NOMO-1 treated with dmso at 0.1 percent for 144 hours (cell line): ENCODE data around the gene MFGE8.

Source experiments
- DNase-seq: peaks from one replicate; lab custom pipeline; 2025; ENCODE audit not compliant: unreplicated experiment; lab: John Stamatoyannopoulos, UW

MFGE8 gene

GRCh38 chr15:88920186-88920891 lies 7.2 kb upstream of the MFGE8 start:
- DNase-seq, result no peak

GRCh38 chr15:88918738-88919137 lies 5.6 kb upstream of the MFGE8 start:
- DNase-seq, result peak; percentile 51

GRCh38 chr15:88917760-88918159 lies 4.6 kb upstream of the MFGE8 start:
- DNase-seq, result no peak

GRCh38 chr15:88915354-88915753 lies 2.2 kb upstream of the MFGE8 start:
- no peak for DNase-seq

- DNase-seq, result no peak
These were observed 631 bp upstream of the MFGE8 start for GRCh38 chr15:88913850-88914169.

DNA sequence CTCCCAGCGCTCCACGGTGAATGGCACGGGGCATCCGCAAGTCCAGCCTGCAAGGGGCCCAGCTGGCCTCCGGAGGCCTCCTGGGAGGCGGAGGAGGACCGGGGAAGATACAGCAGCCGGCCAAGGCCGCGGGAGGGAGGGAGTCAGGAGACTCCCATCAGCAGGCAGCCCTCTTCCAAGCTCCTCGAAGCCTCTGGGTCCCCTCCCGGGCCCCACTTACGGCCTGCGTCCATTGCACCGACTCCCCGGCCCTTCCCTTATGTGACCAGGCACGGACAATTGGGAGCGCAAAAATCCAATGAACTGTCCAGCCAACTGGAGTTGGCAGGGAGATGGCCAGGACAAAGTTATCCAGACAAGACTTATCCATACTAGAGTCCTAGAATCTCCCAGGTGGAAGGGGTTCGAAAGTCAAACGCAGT lies 668 bp downstream of the MFGE8 start:
- DNase-seq, result no peak

DNA sequence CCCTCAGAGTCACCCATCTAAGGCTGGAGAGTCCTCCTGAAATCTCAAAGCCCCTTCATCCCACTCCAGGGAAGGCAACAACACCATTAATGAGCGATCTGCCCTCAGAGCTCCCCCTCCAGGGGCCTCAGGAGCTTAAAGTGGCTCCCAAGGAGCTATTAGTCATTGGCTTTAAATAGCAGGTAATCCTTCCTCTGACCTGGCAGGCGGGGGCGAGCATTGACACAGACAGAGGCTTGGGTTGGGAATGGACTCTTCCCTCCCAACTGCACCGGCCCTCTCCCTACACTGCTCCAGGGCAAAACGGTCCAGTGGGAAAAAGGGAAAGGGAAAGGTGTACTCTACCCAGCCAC lies 1.4 kb downstream of the MFGE8 start:
- DNase-seq, result no peak

GRCh38 chr15:88909956-88910831 lies 3.0 kb downstream of the MFGE8 start:
- DNase-seq, result no peak

- DNase-seq, result no peak
These were observed 4.2 kb downstream of the MFGE8 start for GRCh38 chr15:88908697-88909621.

- DNase-seq, result no peak
These were observed 5.1 kb downstream of the MFGE8 start for GRCh38 chr15:88908123-88908522.

- no peak for DNase-seq
These were observed 6.1 kb downstream of the MFGE8 start for GRCh38 chr15:88907111-88907510.

- DNase-seq, result no peak
These were observed 6.6 kb downstream of the MFGE8 start for GRCh38 chr15:88906551-88906950.

DNA sequence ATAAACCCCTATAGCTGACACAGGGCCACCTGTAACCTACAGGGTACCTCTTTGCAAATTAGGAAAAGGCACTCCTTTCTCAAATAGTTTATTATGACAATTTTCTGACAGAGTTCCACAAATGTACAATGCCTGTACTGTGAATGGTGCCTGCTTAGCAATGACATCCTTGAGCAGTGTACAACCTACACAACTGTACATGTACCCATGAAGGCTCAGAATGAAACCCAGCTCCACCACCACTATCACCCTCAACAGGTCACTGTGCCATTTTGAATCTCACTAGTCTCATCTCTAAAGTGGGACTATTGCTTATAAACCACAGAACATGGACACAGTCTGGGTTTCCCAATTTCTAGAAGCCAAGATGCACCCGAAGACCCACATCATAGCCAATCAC lies 7.0 kb downstream of the MFGE8 start:
- no peak for DNase-seq

DNA sequence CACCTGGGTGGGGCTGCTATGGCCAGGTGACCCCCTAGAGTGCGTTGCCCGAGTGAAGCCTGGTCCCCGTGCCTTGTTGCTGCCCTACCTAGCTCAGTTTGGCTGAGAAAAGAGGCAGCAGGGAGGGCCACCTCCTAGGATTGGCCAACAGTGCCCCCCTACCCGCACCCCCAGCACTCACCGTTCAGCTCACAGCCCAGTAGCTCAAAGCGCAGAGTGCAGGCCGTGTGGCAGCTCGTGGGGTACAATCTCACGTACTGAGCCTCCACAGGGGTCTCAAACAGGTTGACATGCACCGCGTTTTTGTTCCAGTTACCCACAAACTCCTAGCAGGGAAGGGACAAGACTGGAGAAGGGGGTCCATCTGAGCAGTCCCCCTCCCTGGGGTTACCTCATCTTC lies 7.6 kb downstream of the MFGE8 start:
- no peak for DNase-seq

DNA sequence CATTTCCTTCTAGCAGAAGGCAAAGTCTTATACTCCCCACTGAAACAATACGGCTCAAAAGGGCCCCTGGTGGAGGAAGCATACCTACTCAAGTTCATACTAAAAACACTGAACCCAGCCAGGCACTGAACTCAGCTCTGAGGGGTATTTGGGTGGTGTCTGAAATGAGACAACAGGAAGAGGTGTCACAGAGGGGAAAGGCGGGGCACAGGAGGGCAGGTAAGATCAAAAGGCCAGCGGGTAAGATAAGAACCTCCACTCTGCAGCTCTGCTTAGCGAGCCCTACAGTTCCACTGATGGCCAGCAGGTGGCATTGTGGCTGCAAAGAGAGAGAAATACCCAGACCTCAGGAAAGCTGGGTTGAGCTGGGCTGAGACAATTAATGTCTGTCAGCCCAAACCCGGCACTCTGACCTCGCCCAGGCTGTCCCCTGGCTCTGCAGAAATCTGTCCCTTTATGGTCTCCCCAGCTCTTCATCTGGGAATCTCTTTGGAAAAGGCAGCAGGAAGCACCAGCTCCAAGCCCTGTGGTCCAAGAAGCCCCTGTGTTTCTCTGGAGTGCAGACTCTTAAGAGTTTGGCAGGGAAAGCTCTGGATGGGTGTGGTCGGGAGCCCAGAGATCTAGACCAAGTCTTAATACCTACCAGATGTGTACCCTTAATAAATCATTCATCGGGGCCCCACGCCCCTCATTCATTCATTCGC lies 8.4 kb downstream of the MFGE8 start:
- DNase-seq, result no peak

DNA sequence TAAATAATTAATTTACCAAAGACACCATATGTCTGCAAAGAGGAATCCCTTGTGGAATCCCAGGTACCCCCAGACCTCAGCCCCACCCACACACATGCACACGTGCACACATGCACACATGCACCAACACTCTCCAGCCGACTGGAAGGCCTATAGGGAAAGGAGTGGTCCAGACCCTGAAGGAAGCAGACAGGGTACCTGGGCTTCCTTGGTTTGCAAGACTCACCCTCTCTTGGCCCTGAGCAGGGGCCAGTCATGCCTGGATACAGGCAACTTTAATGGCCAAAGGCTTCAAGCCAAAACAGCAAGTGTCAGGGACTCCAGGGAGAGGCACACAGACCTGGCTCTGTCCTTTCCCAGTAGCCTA lies 8.9 kb downstream of the MFGE8 start:
- no peak for DNase-seq

GRCh38 chr15:88902846-88903245 lies 10.3 kb downstream of the MFGE8 start:
- no peak for DNase-seq

DNA sequence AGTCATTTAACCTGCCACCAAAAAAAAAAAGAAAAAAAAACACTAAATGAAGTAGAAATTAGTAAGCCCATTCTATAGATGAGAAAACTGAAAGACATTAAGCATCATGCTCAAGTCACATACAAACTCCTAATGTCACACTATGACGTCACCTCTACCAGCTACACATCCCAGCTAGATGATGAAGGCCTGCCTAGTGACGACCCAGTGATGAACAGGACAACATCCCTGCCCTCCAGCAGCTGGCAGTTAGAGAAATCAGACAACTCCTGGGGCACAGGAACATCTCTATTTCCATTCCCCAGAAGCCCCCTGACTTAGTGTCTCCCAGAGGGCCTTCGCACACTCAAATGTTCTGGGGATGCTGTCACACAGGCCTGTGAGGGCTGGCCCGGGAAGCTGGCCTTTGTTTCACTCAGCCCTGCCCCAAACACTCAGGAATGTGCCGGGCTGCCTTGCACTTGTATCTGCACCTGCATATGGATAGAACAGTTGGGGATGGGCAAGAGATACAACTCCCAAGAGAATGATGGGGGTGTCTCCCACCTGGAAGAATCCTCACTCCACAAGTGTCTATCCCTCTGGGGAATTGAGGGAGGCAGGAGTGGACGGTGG lies 10.9 kb downstream of the MFGE8 start:
- no peak for DNase-seq

DNA sequence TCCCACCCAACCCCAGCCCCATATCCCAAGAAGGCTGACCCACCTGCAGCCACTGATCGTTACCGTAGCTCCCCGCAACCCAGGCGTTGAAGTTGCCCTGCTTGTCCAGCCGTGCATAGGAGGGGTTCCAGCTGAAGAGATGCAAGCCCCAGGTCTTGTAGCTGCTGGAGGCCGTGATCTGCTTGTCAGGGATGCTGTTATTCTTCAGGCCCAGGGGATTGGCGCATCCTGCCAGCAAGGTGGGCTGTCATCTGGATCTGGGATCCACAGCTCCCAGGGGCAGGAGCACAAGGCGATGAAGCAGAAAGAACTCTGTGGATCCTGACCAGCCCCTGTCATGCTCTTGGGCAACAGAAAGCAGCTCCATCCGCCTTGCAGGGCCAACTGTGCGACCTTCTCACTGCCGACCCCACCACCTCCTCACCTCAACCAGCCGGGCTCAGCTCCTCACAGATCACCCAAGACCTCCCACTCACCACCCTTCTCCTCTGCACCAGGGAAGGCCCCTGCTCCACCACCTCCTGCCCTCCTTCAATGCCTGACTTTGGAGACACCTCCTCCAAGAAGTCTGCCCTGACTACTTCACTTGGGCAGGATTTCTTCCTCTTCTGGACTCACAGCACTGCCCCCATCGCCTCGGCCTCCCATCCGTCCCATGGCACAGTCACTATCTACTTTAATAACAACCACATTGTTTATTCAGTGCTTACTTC lies 11.5 kb downstream of the MFGE8 start:
- no peak for DNase-seq

DNA sequence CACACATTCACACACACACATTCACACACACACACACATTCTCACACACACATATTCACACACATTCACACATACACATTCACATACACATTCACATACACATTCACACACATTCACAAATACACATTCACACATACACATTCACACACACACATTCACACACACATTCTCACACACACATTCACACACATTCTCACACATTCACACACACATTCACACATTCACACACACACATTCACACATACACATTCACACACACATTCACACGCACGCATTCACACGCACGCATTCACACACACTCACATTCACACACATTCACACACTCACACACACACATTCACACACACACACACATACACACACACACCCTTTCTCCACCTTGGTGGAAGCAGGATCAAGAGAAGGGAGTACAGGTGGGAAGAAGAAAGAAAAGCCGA lies 12.2 kb downstream of the MFGE8 start:
- no peak for DNase-seq
